Panc1 (cell line): ENCODE results near the gene FYCO1.

Experiments
- CTCF ChIP-seq: fragments of 450-650 bp; IDR thresholded peaks from 2 replicates; pipeline ENCODE4 v1.5.1; 2017; ENCODE audit warnings: mild to moderate bottlenecking
- POLR2AphosphoS5 ChIP-seq: IDR thresholded peaks from 2 replicates; pipeline ENCODE4 v1.6.1; 2012; ENCODE audit warnings: mild to moderate bottlenecking, low read depth, low read length, moderate library complexity
- REST ChIP-seq, 2 experiments: IDR thresholded peaks; 2 replicates each; pipeline ENCODE4 v1.6.1; 2011 to 2012; ENCODE audit warnings: low read depth in 2 of 2, control low read depth in 1 of 2, low read length in 1 of 2, mild to moderate bottlenecking in 1 of 2, moderate library complexity in 1 of 2; ENCODE audit not compliant: insufficient read depth in 1 of 2
- SIN3A ChIP-seq: IDR thresholded peaks from 2 replicates; pipeline ENCODE4 v1.6.1; 2012; ENCODE audit warnings: low read depth, mild to moderate bottlenecking, low read length, moderate library complexity, borderline replicate concordance; ENCODE audit not compliant: insufficient read depth
- TCF7L2 ChIP-seq: IDR thresholded peaks from 2 replicates; pipeline ENCODE4 v1.6.1; 2011; ENCODE audit warnings: mild to moderate bottlenecking, low read depth, low read length, inconsistent platforms

GRCh38 chr3:45965653-45966052 is 30.0 kb downstream of the FYCO1 start:
- TF ChIP-seq CTCF (no peak), REST (IDR thresholded peaks at IDR 0.05; ENCODE audit: insufficient read depth in 1 of 2, low read depth in 2 of 2, low read length in 1 of 2) (no peak), POLR2AphosphoS5 (no peak), SIN3A (no peak), TCF7L2 (no peak)
